BE2C (cell line): ENCODE results near the gene OLFML2A.

Source experiments
- DNase-seq: peaks from one replicate; pipeline ENCODE4 v3.0.0-alpha.2; 2020
- H3K27me3 ChIP-seq: fragments of 250-450 bp; sonication (Bioruptor Pico); 2 replicates; pipeline ENCODE4 v1.5.1; 2020; ENCODE audit warnings: mild to moderate bottlenecking
- H3K36me3 ChIP-seq: fragments of 250-450 bp; sonication (Bioruptor Pico); 2 replicates; pipeline ENCODE4 v1.5.1; 2020; ENCODE audit warnings: mild to moderate bottlenecking
- H3K4me1 ChIP-seq: fragments of 250-450 bp; sonication (Bioruptor Pico); 2 replicates; pipeline ENCODE4 v1.5.1; 2020
- H3K4me3 ChIP-seq: 2 replicates; pipeline ENCODE4 v1.5.1; 2011; ENCODE audit warnings: low read depth, low read length
- H3K9me3 ChIP-seq: fragments of 250-450 bp; sonication (Bioruptor Pico); 2 replicates; pipeline ENCODE4 v1.5.1; 2020
- TF ChIP-seq, protein P1 (sequence below): IDR thresholded peaks from 2 replicates; pipeline ENCODE4 v1.5.1; 2012; ENCODE audit warnings: mild to moderate bottlenecking, low read depth, low read length

OLFML2A gene

GRCh38 chr9:124783830-124784229 is 6.9 kb downstream of the OLFML2A start:
- H3K9me3 ChIP-seq: no peaks in the 10 kb centered on the region
- no peak for DNase-seq
- TF ChIP-seq, protein P1, sequence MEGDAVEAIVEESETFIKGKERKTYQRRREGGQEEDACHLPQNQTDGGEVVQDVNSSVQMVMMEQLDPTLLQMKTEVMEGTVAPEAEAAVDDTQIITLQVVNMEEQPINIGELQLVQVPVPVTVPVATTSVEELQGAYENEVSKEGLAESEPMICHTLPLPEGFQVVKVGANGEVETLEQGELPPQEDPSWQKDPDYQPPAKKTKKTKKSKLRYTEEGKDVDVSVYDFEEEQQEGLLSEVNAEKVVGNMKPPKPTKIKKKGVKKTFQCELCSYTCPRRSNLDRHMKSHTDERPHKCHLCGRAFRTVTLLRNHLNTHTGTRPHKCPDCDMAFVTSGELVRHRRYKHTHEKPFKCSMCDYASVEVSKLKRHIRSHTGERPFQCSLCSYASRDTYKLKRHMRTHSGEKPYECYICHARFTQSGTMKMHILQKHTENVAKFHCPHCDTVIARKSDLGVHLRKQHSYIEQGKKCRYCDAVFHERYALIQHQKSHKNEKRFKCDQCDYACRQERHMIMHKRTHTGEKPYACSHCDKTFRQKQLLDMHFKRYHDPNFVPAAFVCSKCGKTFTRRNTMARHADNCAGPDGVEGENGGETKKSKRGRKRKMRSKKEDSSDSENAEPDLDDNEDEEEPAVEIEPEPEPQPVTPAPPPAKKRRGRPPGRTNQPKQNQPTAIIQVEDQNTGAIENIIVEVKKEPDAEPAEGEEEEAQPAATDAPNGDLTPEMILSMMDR: no peak
- no peaks in the 10 kb centered on the region for H3K36me3 ChIP-seq
- no peaks in the 10 kb centered on the region for H3K4me1 ChIP-seq
- H3K4me3 ChIP-seq: no peak overlapping the region
- no peaks in the 10 kb centered on the region for H3K27me3 ChIP-seq

GRCh38 chr9:124784509-124784908 is 7.6 kb downstream of the OLFML2A start:
- H3K9me3 ChIP-seq: no peaks in the 10 kb centered on the region
- no peak for DNase-seq
- TF ChIP-seq, protein P1: no peak
- no peaks in the 10 kb centered on the region for H3K36me3 ChIP-seq
- H3K4me3 ChIP-seq: no peak overlapping the region
- H3K4me1 ChIP-seq: no peaks in the 10 kb centered on the region
- H3K27me3 ChIP-seq: no peaks in the 10 kb centered on the region

DNA sequence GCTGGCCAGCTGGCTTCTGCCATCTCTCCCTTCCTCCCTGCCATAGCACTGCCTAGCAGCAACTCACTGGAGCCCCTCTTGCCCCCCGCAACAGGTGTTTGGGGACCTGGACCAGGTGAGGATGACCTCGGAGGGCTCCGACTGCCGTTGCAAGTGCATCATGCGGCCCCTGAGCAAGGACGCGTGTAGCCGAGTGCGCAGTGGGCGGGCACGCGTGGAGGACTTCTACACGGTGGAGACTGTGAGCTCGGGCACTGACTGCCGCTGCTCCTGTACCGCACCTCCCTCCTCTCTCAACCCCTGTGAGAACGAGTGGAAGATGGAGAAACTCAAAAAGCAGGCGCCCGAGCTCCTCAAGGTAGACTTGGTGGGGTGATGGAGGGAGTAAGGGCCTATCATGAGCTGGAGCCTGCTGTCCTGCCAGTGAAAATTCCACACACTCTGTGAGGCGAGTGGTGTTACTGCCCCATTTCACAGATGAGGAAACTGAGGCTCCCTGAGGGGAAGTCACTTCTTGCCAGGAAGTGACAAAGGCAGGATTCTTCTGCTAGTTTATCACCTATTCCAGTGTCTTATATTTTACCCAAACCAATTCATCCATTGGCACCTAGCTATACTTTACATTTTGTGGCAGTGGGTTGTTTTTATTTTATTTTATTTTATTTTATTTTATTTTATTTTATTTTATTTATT is 10.1 kb downstream of the OLFML2A start:
- Histone ChIP-seq H3K36me3 (no peaks in the 10 kb centered on the region), H3K27me3 (no peaks in the 10 kb centered on the region), H3K4me1 (0 out of 2 replicates have a peak, but pooled peaks cover 3% of the 10 kb centered on the region), H3K4me3 (no peak overlapping the region), H3K9me3 (no peaks in the 10 kb centered on the region)
- DNase-seq: no peak
- TF ChIP-seq, protein P1: no peak

- Histone ChIP-seq H3K4me1 (0 out of 2 replicates have a peak, but pooled peaks cover 3% of the 10 kb centered on the region), H3K36me3 (no peaks in the 10 kb centered on the region), H3K4me3 (no peak overlapping the region), H3K9me3 (no peaks in the 10 kb centered on the region), H3K27me3 (no peaks in the 10 kb centered on the region)
- no peak for DNase-seq
- TF ChIP-seq, protein P1: no peak
Measured at GRCh38 chr9:124788542-124789217, 11.7 kb downstream of the OLFML2A start.

DNA sequence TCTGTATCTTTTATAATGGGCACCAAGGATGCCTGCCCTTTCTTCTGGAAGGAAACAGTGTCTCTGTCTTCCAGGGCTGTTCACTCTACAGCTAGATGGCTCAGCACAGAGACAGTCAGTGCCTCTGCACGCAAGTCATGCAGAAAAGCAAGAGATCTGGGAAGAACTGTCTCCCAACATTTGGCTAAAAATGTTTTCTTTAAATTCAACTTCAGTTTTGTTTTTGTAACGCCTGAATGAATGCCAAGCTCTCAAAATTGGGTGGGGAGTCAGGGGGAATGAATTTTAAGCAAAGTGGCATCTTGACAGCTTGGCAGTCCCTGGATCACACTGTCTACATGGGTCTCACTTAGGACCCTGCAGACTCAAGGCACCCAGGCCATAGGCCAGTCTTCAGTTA is 12.6 kb downstream of the OLFML2A start:
- H3K4me1 ChIP-seq: 0 out of 2 replicates have a peak, but pooled peaks cover 3% of the 10 kb centered on the region
- H3K36me3 ChIP-seq: no peaks in the 10 kb centered on the region
- DNase-seq: no peak
- no peaks in the 10 kb centered on the region for H3K27me3 ChIP-seq
- TF ChIP-seq, protein P1: no peak
- H3K9me3 ChIP-seq: no peaks in the 10 kb centered on the region
- no peak overlapping the region for H3K4me3 ChIP-seq

GRCh38 chr9:124790301-124790700 is 13.4 kb downstream of the OLFML2A start:
- DNase-seq: no peak
- no peaks in the 10 kb centered on the region for H3K36me3 ChIP-seq
- no peaks in the 10 kb centered on the region for H3K27me3 ChIP-seq
- TF ChIP-seq, protein P1: no peak
- no peaks in the 10 kb centered on the region for H3K9me3 ChIP-seq
- 0 out of 2 replicates have a peak, but pooled peaks cover 3% of the 10 kb centered on the region for H3K4me1 ChIP-seq
- H3K4me3 ChIP-seq: no peak overlapping the region
